PFSK-1 (cell line): ENCODE data around the gene PNPLA5.

Experiments
- FOXP2 ChIP-seq: optimal IDR thresholded peaks from 2 replicates; pipeline ENCODE3; 2011; ENCODE audit warnings: borderline replicate concordance, control low read depth, inconsistent platforms; ENCODE audit not compliant: insufficient read depth; ENCODE audit errors: extremely low read length, extremely low read depth
- POLR2AphosphoS5 ChIP-seq: IDR thresholded peaks from 2 replicates; pipeline ENCODE4 v1.6.1; 2012; ENCODE audit warnings: low read depth, mild to moderate bottlenecking, control low read depth, low read length, moderate library complexity
- SIN3A ChIP-seq: IDR thresholded peaks from 2 replicates; pipeline ENCODE4 v1.6.1; 2012; ENCODE audit warnings: mild to moderate bottlenecking, low read length, moderate library complexity, borderline replicate concordance; ENCODE audit not compliant: insufficient read depth
- TAF1 ChIP-seq: IDR thresholded peaks from 2 replicates; pipeline ENCODE4 v1.6.1; 2012; ENCODE audit warnings: low read length, control low read depth, borderline replicate concordance; ENCODE audit not compliant: insufficient read depth
- TF ChIP-seq, protein P1 (sequence below), 2 experiments: IDR thresholded peaks; 2 replicates each; pipeline versions ENCODE4 v1.6.1 to v1.8.0; 2011 to 2012; ENCODE audit warnings: low read depth in 2 of 2, low read length in 2 of 2, control low read depth in 1 of 2, inconsistent platforms in 1 of 2, mild to moderate bottlenecking in 1 of 2, moderate library complexity in 1 of 2; ENCODE audit not compliant: insufficient read depth in 1 of 2

Gene PNPLA5

DNA sequence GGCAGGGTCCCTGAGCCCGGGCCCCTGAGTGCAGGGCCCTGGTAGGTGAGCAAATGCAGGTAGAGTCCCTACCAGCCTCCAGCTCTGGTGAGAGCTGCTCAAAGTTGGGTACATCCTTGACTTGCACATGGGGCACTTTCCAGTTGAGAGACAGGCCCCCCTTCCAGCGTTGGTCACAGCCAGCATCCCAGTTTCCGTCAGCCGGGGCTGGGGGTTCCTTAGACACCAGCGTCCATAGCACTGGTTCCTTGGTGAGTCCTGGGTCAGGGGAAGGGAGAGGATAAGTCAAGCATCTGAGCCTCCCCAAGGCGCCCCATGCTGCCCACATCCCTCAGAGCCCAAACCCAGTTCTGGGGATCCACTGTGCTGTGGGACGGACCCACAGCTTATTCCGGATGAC is 5.6 kb downstream of the PNPLA5 start:
- no peak for TF ChIP-seq TAF1
- no peak for TF ChIP-seq FOXP2
- TF ChIP-seq SIN3A = no peak
- TF ChIP-seq, protein P1, sequence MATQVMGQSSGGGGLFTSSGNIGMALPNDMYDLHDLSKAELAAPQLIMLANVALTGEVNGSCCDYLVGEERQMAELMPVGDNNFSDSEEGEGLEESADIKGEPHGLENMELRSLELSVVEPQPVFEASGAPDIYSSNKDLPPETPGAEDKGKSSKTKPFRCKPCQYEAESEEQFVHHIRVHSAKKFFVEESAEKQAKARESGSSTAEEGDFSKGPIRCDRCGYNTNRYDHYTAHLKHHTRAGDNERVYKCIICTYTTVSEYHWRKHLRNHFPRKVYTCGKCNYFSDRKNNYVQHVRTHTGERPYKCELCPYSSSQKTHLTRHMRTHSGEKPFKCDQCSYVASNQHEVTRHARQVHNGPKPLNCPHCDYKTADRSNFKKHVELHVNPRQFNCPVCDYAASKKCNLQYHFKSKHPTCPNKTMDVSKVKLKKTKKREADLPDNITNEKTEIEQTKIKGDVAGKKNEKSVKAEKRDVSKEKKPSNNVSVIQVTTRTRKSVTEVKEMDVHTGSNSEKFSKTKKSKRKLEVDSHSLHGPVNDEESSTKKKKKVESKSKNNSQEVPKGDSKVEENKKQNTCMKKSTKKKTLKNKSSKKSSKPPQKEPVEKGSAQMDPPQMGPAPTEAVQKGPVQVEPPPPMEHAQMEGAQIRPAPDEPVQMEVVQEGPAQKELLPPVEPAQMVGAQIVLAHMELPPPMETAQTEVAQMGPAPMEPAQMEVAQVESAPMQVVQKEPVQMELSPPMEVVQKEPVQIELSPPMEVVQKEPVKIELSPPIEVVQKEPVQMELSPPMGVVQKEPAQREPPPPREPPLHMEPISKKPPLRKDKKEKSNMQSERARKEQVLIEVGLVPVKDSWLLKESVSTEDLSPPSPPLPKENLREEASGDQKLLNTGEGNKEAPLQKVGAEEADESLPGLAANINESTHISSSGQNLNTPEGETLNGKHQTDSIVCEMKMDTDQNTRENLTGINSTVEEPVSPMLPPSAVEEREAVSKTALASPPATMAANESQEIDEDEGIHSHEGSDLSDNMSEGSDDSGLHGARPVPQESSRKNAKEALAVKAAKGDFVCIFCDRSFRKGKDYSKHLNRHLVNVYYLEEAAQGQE (IDR thresholded peaks at IDR 0.05; ENCODE audit: insufficient read depth in 1 of 2, low read depth in 2 of 2, low read length in 2 of 2) = no peak
- no peak for TF ChIP-seq POLR2AphosphoS5

DNA sequence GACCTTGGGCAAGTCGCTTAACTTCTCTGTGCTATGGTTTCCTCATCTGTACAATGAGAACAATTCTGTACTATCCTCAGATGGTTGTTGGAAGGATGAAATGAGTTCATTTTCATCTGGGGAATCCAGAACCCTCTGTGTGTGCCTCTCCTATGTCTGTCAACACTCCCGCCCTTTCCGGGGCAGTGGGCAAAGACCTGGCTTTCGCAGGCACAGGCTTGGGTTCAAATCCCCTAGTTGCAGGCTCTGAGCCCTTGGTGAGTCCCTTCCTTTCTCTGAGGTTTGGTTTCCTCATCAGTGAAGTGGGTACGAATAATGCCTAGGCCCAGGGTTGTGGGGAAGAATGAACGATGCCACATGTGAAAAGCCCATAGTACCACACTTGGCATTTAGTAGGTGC is 6.0 kb downstream of the PNPLA5 start:
- TF ChIP-seq, protein P1 (IDR thresholded peaks at IDR 0.05; ENCODE audit: insufficient read depth in 1 of 2, low read depth in 2 of 2, low read length in 2 of 2) = no peak
- TF ChIP-seq POLR2AphosphoS5 (no peak), SIN3A (no peak), FOXP2 (no peak), TAF1 (no peak)

DNA sequence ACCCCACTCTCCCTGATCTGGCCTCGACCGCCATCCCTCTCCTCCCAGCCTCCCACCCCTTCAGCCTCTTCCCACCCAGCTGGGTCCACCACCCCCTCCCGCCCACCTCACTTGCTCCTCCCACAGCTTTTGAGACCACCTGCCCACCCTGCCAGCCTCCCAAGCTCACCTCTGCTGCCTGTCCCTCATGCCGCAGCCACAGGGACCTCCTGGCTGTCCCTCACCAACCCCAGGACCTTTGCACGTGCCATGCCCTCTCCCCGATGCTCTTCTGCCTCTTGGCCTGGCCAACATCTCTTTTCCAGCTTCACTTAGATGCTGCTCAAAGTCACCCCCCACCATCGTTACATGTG is 6.5 kb downstream of the PNPLA5 start:
- TF ChIP-seq POLR2AphosphoS5 (no peak), FOXP2 (no peak), SIN3A (no peak), TAF1 (no peak)
- TF ChIP-seq, protein P1 (IDR thresholded peaks at IDR 0.05; ENCODE audit: insufficient read depth in 1 of 2, low read depth in 2 of 2, low read length in 2 of 2) = no peak

- no peak for TF ChIP-seq SIN3A
- no peak for TF ChIP-seq TAF1
- no peak for TF ChIP-seq FOXP2
- no peak for TF ChIP-seq POLR2AphosphoS5
- TF ChIP-seq, protein P1 (IDR thresholded peaks at IDR 0.05; ENCODE audit: insufficient read depth in 1 of 2, low read depth in 2 of 2, low read length in 2 of 2) = no peak
Measured at GRCh38 chr22:43884600-43885318, 7.1 kb downstream of the PNPLA5 start.
